HG03159 (cell line): ENCODE measurements around the gene YAE1.
A peak's percentile ranks its signal among the peaks of the same experiment; 100 is the strongest.
"Not testable (repeated sequence)": the region's sequence is repeated elsewhere in the genome, so short reads cannot be mapped to it uniquely, and the experiment has no call there.

Source experiments
- ATAC-seq: cut with Tn5 transposase; IDR thresholded peaks from one replicate; pipeline ENCODE4 v1.9.1; 2021; ENCODE audit warnings: mild to moderate bottlenecking, moderate library complexity; ENCODE audit not compliant: unreplicated experiment

YAE1 gene

GRCh38 chr7:39566023-39566921, at the start of gene YAE1:
TSS of gene YAE1 (plus strand) at chr7:39566404. CDS start at chr7:39566419, 15 bp downstream.
- ATAC-seq = peak; percentile 99

GRCh38 chr7:39516498-39516897, 49.7 kb upstream of the YAE1 start:
- no peak for ATAC-seq

GRCh38 chr7:39517240-39517639, 49.0 kb upstream of the YAE1 start:
- no peak for ATAC-seq

GRCh38 chr7:39525926-39526325, 40.3 kb upstream of the YAE1 start:
- no peak for ATAC-seq

- no peak for ATAC-seq
These were observed 39.5 kb upstream of the YAE1 start for GRCh38 chr7:39526666-39527065.

- no peak for ATAC-seq
These were observed 38.9 kb upstream of the YAE1 start for GRCh38 chr7:39527296-39527695.

- no peak for ATAC-seq
These were observed 38.3 kb upstream of the YAE1 start for GRCh38 chr7:39527951-39528350.

- ATAC-seq = no peak
These were observed 37.4 kb upstream of the YAE1 start for GRCh38 chr7:39528849-39529248.

- no peak for ATAC-seq
These were observed 36.6 kb upstream of the YAE1 start for GRCh38 chr7:39529582-39529981.

- ATAC-seq = no peak
These were observed 35.2 kb upstream of the YAE1 start for GRCh38 chr7:39530971-39531370.

GRCh38 chr7:39531818-39532217, 34.4 kb upstream of the YAE1 start:
- no peak for ATAC-seq

GRCh38 chr7:39532832-39533231, 33.4 kb upstream of the YAE1 start:
- ATAC-seq = no peak

- no peak for ATAC-seq
These were observed 31.6 kb upstream of the YAE1 start for GRCh38 chr7:39534599-39534998.

GRCh38 chr7:39535064-39535463, 31.1 kb upstream of the YAE1 start:
- no peak for ATAC-seq

GRCh38 chr7:39535720-39536119, 30.5 kb upstream of the YAE1 start:
- no peak for ATAC-seq

- ATAC-seq = no peak
These were observed 29.3 kb upstream of the YAE1 start for GRCh38 chr7:39536951-39537350.

GRCh38 chr7:39539816-39540215, 26.4 kb upstream of the YAE1 start:
- no peak for ATAC-seq

- ATAC-seq = no peak
These were observed 25.9 kb upstream of the YAE1 start for GRCh38 chr7:39540320-39540719.

GRCh38 chr7:39541511-39541910, 24.7 kb upstream of the YAE1 start:
- no peak for ATAC-seq

GRCh38 chr7:39544774-39545173, 21.4 kb upstream of the YAE1 start:
- ATAC-seq = not testable (repeated sequence)

GRCh38 chr7:39547336-39547735, 18.9 kb upstream of the YAE1 start:
- ATAC-seq = no peak

GRCh38 chr7:39550411-39550810, 15.8 kb upstream of the YAE1 start:
- ATAC-seq = no peak

GRCh38 chr7:39553436-39553835, 12.8 kb upstream of the YAE1 start:
- no peak for ATAC-seq
